ENCODE results near the gene MRPL55.

Gene MRPL55

GRCh38 chr1:228084797-228085196, 24.3 kb downstream of the MRPL55 start:
- DNase-seq (ENCODE audit: low read depth, low spot score) = no peak

GRCh38 chr1:228084325-228084724, 24.8 kb downstream of the MRPL55 start:
- DNase-seq (ENCODE audit: low read depth, low spot score) = no peak

GRCh38 chr1:228083871-228084278, 25.2 kb downstream of the MRPL55 start:
- no peak for DNase-seq (ENCODE audit: low read depth, low spot score)

- DNase-seq (ENCODE audit: low read depth, low spot score) = no peak
Measured at GRCh38 chr1:228082918-228083870, 25.9 kb downstream of the MRPL55 start.

- peak; percentile 91 for DNase-seq (ENCODE audit: low read depth, low spot score)
Measured at GRCh38 chr1:228082214-228082917, 26.7 kb downstream of the MRPL55 start, which contains the start of gene ARF1. TSS of gene ARF1 (plus strand) at chr1:228082708. CDS start at chr1:228097115, 14,407 bp downstream.

- no peak for DNase-seq (ENCODE audit: low read depth, low spot score)
Measured at GRCh38 chr1:228081578-228082213, 27.4 kb downstream of the MRPL55 start.

- no peak for DNase-seq (ENCODE audit: low read depth, low spot score)
Measured at GRCh38 chr1:228081144-228081543, 28.0 kb downstream of the MRPL55 start.

GRCh38 chr1:228079601-228080263, 29.4 kb downstream of the MRPL55 start:
- no peak for DNase-seq (ENCODE audit: low read depth, low spot score)

GRCh38 chr1:228079013-228079412, 30.1 kb downstream of the MRPL55 start:
- DNase-seq (ENCODE audit: low read depth, low spot score) = no peak

GRCh38 chr1:228077565-228078330, 31.4 kb downstream of the MRPL55 start:
- no peak for DNase-seq (ENCODE audit: low read depth, low spot score)

- DNase-seq (ENCODE audit: low read depth, low spot score) = no peak
Measured at GRCh38 chr1:228076796-228077430, 32.2 kb downstream of the MRPL55 start.

- DNase-seq (ENCODE audit: low read depth, low spot score) = no peak
Measured at GRCh38 chr1:228075801-228076271, 33.3 kb downstream of the MRPL55 start.

GRCh38 chr1:228074954-228075730, 34.0 kb downstream of the MRPL55 start:
- no peak for DNase-seq (ENCODE audit: low read depth, low spot score)

GRCh38 chr1:228073857-228074545, 35.1 kb downstream of the MRPL55 start:
- no peak for DNase-seq (ENCODE audit: low read depth, low spot score)

GRCh38 chr1:228073061-228073856, 35.8 kb downstream of the MRPL55 start:
- DNase-seq (ENCODE audit: low read depth, low spot score) = no peak

- DNase-seq (ENCODE audit: low read depth, low spot score) = no peak
Measured at GRCh38 chr1:228072658-228073043, 36.4 kb downstream of the MRPL55 start.

- no peak for DNase-seq (ENCODE audit: low read depth, low spot score)
Measured at GRCh38 chr1:228071839-228072657, 37.1 kb downstream of the MRPL55 start.
